Measurements from ENCODE around the gene SH3PXD2A. TPM values are rescaled to one million over a fixed set of nuclear protein-coding genes. Genes with fewer than 3 reads are reported as not detected.

Gene SH3PXD2A
- total RNA-seq, 1 donor, result 58.3 TPM

GRCh38 chr10:103599907-103600306 is 255.5 kb downstream of the SH3PXD2A start:
- TF ChIP-seq CTCF (IDR thresholded peaks at IDR 0.05; ENCODE audit: insufficient read depth, low read depth, low read length), result no peak
- no peak overlapping the region for H3K4me3 ChIP-seq (ENCODE audit: low read depth, low read length)
- no peak for DNase-seq (ENCODE audit: low read depth)

- no peak for DNase-seq (ENCODE audit: low read depth)
- no peak for TF ChIP-seq CTCF (IDR thresholded peaks at IDR 0.05; ENCODE audit: insufficient read depth, low read depth, low read length)
- H3K4me3 ChIP-seq (ENCODE audit: low read depth, low read length), result no peak overlapping the region
Measured at GRCh38 chr10:103599211-103599610, 256.2 kb downstream of the SH3PXD2A start.

- peak; percentile 72 for TF ChIP-seq CTCF (IDR thresholded peaks at IDR 0.05; ENCODE audit: insufficient read depth, low read depth, low read length)
- DNase-seq (ENCODE audit: low read depth), result peak; percentile 89
- no peak overlapping the region for H3K4me3 ChIP-seq (ENCODE audit: low read depth, low read length)
Measured at GRCh38 chr10:103598654-103599115, 256.7 kb downstream of the SH3PXD2A start.

GRCh38 chr10:103597003-103597402 is 258.4 kb downstream of the SH3PXD2A start:
- no peak for DNase-seq (ENCODE audit: low read depth)
- TF ChIP-seq CTCF (IDR thresholded peaks at IDR 0.05; ENCODE audit: insufficient read depth, low read depth, low read length), result no peak
- no peak overlapping the region for H3K4me3 ChIP-seq (ENCODE audit: low read depth, low read length)

- H3K4me3 ChIP-seq (ENCODE audit: low read depth, low read length), result no peak overlapping the region
- TF ChIP-seq CTCF (IDR thresholded peaks at IDR 0.05; ENCODE audit: insufficient read depth, low read depth, low read length), result no peak
- no peak for DNase-seq (ENCODE audit: low read depth)
Measured at GRCh38 chr10:103595933-103596726, 259.2 kb downstream of the SH3PXD2A start.

- no peak for TF ChIP-seq CTCF (IDR thresholded peaks at IDR 0.05; ENCODE audit: insufficient read depth, low read depth, low read length)
- DNase-seq (ENCODE audit: low read depth), result no peak
Measured at GRCh38 chr10:103593022-103593570, 262.3 kb downstream of the SH3PXD2A start.

More at GRCh38 chr10:103593022-103593570, 262.3 kb downstream of the SH3PXD2A start:
- H3K4me3 ChIP-seq (ENCODE audit: low read depth, low read length), result no peak overlapping the region

Measured in fibroblast of villous mesenchyme (primary cell).